H1 (cell line): Measurements from ENCODE around the gene UROS. TPM values are rescaled to one million over a fixed set of nuclear protein-coding genes. Genes with fewer than 3 reads are reported as not detected.

Source experiments
- ASH2L ChIP-seq: fragments of 200-600, 300-600 bp; sonication (generic); IDR thresholded peaks from one replicate; pipeline ENCODE4 v1.7.1; 2017; ENCODE audit warnings: low read length
- RXRA ChIP-seq: IDR thresholded peaks from 2 replicates; pipeline ENCODE4 v1.6.1; 2011; ENCODE audit warnings: low read depth, mild to moderate bottlenecking, low read length, moderate library complexity; ENCODE audit not compliant: insufficient read depth
- SP4 ChIP-seq: IDR thresholded peaks from 2 replicates; pipeline ENCODE4 v1.6.1; 2012; ENCODE audit warnings: low read length, inconsistent platforms
- polyA plus RNA-seq, 7 experiments: library from polyadenylated mRNA; depleted of rRNA in 3 of 7; stranded (reverse) in 5 of 7; unstranded in 2 of 7; fragments of >200 nt in 5 of 7; fragments of 200-250 nt in 2 of 7; gene quantifications; 1 replicate in 5 of 7; 2 replicates in 1 of 7; 4 replicates in 1 of 7; pipeline versions ENCODE4 v1.2.1 to v1.2.3, GENCODE V29; 2011 to 2013; ENCODE audit warnings: missing spikeins in 2 of 7, mixed read lengths in 2 of 7
- total RNA-seq: library from RNA; stranded (reverse); fragmentation: NEBNext Ultra II Directional; extraction: Animal tissue kit (Norgen Biotek cat#: 25700); gene quantifications from 2 replicates; pipeline ENCODE4 v1.2.1, GENCODE V29; 2021

UROS gene
- total and polyA plus RNA-seq, 2 of the 8 experiments (the other 6 are each of a cell fraction or from before 2014, with no cell fraction given) = 45.6 to 58.0 TPM

DNA sequence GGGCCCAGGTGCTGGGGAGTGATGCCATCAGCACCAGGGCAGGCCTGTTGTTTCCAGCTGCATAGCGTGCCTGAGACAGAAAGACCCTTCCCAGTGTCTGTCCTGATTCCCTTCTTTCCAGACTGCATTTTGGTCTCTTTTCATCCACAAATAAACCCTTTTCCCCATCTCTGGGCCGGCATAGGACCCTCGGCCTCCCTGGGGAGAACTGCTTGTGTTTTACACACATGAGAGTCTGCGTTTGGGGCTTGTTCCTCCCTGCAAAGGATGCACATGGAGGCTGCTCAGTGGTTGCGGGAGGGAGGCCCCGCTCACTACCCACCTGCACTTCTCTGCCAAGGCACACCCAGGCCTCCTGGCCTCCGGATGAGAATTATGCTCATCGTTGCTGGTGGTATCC lies 41.7 kb downstream of the UROS start (continued):
- TF ChIP-seq SP4 (no peak), ASH2L (no peak), RXRA (no peak)
